ENCODE data around the gene OR51F1.
A peak's percentile ranks its signal among the peaks of the same experiment; 100 is the strongest.
"Not testable (repeated sequence)": the region's sequence is repeated elsewhere in the genome, so short reads cannot be mapped to it uniquely, and the experiment has no call there.

Gene OR51F1

DNA sequence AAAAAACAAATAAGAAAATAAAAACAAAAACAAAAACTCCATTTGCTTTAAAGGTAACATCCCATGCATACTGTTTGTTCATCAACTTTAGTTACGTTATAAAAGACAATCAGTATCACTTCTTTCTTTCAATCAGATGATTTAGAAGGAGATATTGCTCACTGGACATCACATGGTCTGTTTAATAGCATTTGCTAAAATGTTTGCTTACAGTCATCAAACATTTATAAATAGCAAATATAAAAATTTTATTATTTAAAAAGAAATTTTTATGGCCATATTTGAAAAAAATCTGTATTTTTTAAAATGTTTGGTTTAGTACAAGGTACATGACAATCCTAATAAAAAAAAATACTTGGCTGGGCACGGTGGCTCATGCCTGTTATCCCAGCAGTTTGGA is 42.6 kb downstream of the OR51F1 start:
- CTCF ChIA-PET, result no interaction called here
- no peak for TF ChIP-seq SP1 (IDR thresholded peaks at IDR 0.05)
- no peak for TF ChIP-seq LEF1 (IDR thresholded peaks at IDR 0.05; ENCODE audit: borderline replicate concordance)
- no peak for TF ChIP-seq ARNT (IDR thresholded peaks at IDR 0.05)
- no peak for TF ChIP-seq BHLHE40 (IDR thresholded peaks at IDR 0.05; ENCODE audit: borderline replicate concordance)
- no peak for DNase-seq (ENCODE audit: extremely low spot score)
- POLR2A ChIA-PET, result no interaction called here

DNA sequence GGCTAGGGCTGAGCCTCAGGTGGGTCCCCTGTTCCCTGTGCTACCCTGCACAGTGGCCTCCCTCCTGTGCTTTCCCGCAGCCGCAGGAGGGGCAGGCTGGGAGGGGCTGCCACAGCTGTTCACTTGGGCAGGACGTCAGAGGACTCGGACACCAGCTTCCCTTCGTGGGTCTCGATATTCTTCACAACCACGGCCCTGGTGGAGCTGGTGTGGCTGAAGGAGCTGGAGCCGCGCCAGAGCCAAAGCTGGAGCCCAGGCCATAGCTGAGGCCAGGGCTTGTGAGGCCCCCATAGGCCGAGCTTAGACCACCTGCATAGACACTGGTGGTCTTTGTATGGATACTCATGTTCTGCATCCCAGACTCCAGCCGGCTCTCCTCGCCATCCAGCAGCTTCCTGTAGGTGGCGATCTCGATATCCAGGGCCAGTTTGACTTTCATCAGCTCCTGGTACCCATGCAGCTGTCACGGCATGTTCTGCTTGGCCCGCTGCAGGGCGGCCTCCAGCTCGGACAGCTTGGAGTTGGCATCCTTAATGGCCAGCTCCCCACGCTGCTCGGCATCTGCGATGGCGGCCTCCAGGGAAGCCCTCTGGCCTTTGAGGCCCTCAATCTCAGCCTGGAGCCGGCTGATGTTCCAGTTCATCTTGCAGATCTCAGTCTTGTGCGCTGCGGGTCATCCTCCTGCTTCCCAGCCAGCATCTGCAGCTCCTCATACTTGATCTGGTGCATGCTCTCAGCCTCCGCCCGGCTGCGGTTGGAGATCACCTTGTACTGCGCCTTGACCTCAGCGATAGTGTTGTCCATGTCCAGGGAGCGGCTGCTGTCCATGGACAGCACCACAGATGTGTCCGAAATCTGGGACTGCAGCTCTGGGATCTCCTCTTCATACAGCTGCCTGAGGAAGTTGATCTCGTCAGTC is 46.9 kb downstream of the OR51F1 start:
- CTCF ChIA-PET, POLR2A ChIA-PET: not testable (repeated sequence)
- peak; percentile 13 for DNase-seq (ENCODE audit: extremely low spot score)

Data from HEK293T (cell line).